HEK293T (cell line): ENCODE measurements around the gene RPL12.

Experiments used
- ARNT ChIP-seq: fragments of 450-650 bp; IDR thresholded peaks from 2 replicates; pipeline ENCODE4 v1.6.1; 2017; ENCODE audit warnings: mild to moderate bottlenecking
- BHLHE40 ChIP-seq: fragments of 450-650 bp; IDR thresholded peaks from 2 replicates; pipeline ENCODE4 v1.6.1; 2016; ENCODE audit warnings: mild to moderate bottlenecking, moderate library complexity, borderline replicate concordance
- ELF4 ChIP-seq: fragments of 450-650 bp; IDR thresholded peaks from 2 replicates; pipeline ENCODE4 v1.6.1; 2017; ENCODE audit warnings: antibody characterized with exemption
- FOXA1 ChIP-seq: fragments of 450-650 bp; IDR thresholded peaks from 2 replicates; pipeline ENCODE4 v1.6.1; 2016; ENCODE audit warnings: mild to moderate bottlenecking
- FOXM1 ChIP-seq: fragments of 450-650 bp; IDR thresholded peaks from 2 replicates; pipeline ENCODE4 v1.6.1; 2017; ENCODE audit warnings: mild to moderate bottlenecking, borderline replicate concordance
- NFRKB ChIP-seq: fragments of 450-650 bp; IDR thresholded peaks from 2 replicates; pipeline ENCODE4 v1.6.1; 2016; ENCODE audit warnings: mild to moderate bottlenecking, moderate library complexity
- SUZ12 ChIP-seq: fragments of 450-650 bp; IDR thresholded peaks from 2 replicates; pipeline ENCODE4 v1.6.1; 2016; ENCODE audit warnings: mild to moderate bottlenecking
- TF ChIP-seq, protein P1 (sequence below): fragments of 450-650 bp; IDR thresholded peaks from 2 replicates; pipeline ENCODE4 v1.6.1; 2016

DNA sequence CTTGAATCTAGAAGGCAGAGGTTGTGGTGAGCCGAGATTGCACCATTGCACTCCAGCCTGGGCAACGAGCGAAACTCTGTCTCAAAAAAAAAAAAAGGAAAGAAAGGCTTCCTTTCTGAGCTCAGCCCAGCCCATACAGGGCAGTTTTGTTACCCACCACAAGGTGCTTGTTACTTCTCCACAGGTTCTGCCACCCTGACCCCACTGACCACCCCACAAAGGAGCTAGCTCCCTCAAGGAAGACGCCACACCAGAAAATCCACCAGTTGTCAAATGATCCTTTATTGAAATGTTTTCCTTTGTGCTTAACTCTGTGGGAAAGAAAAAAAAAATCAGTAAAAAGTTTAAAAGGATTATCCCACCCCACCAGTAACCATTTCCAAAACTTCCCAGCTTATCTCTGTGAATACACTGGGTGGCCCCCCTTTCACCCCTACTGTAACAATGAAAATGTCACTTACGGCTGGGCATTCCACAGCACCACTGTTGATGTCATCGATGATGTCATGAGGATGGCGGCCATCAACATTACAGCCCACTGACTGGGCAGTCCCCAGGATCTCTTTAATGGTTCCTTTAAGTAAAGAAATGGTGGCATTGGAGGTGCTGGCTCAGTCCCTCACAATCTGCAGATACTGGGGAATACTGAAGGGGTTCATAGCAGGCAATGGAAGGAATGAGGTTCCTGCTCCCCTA is 3.6 kb downstream of the RPL12 start:
- TF ChIP-seq SUZ12 (no peak), FOXM1 (no peak), ELF4 (no peak), FOXA1 (no peak), NFRKB (no peak), BHLHE40 (no peak), ARNT (no peak)
- TF ChIP-seq, protein P1, sequence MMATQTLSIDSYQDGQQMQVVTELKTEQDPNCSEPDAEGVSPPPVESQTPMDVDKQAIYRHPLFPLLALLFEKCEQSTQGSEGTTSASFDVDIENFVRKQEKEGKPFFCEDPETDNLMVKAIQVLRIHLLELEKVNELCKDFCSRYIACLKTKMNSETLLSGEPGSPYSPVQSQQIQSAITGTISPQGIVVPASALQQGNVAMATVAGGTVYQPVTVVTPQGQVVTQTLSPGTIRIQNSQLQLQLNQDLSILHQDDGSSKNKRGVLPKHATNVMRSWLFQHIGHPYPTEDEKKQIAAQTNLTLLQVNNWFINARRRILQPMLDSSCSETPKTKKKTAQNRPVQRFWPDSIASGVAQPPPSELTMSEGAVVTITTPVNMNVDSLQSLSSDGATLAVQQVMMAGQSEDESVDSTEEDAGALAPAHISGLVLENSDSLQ, result peak; percentile 7; the same call in 1 of the 2 replicates
